ENCODE measurements around the gene CASP1.

CASP1 gene

GRCh38 chr11:105027678-105028077 lies 7.3 kb downstream of the CASP1 start:
- no peak overlapping the region for H3K9ac ChIP-seq (ENCODE audit: low read depth, low read length, poor library complexity)
- H2BK15ac ChIP-seq (ENCODE audit: low read length), result no peak overlapping the region
- H2AK5ac ChIP-seq (ENCODE audit: low read depth, low read length), result no peak overlapping the region
- H3K4me2 ChIP-seq (ENCODE audit: insufficient read depth, low read length, poor library complexity, severe bottlenecking), result no peak overlapping the region
- no peak overlapping the region for H2AFZ ChIP-seq (ENCODE audit: low read length)
- H3K18ac ChIP-seq (ENCODE audit: low read length), result no peak overlapping the region
- no peak overlapping the region for H3K4me3 ChIP-seq (ENCODE audit: low read length in 2 of 2)
- peaks cover 0 to 2% of the 10 kb centered on the region in 2 donors for H3K4me1 ChIP-seq (ENCODE audit: control insufficient read depth in 2 of 2, insufficient read depth in 1 of 2, low read depth in 1 of 2, low read length in 2 of 2)
- no peak overlapping the region for H3K14ac ChIP-seq (ENCODE audit: low read length)
- no peak overlapping the region for H4K8ac ChIP-seq (ENCODE audit: low read depth, low read length)
- H3K36me3 ChIP-seq (replicated peaks in 1 of 2; ENCODE audit: control insufficient read depth in 2 of 2, insufficient read depth in 2 of 2, low read length in 2 of 2), result peaks cover 0 to 2% of the 10 kb centered on the region in 2 donors
- no peak overlapping the region for H2BK120ac ChIP-seq (ENCODE audit: low read depth, low read length)
- no peak for DNase-seq (ENCODE audit: low spot score)
- no peaks in the 10 kb centered on the region for H3K27me3 ChIP-seq (ENCODE audit: control insufficient read depth in 3 of 3, insufficient read depth in 3 of 3, low read depth in 1 of 3, low read length in 3 of 3)
- peaks cover 2% of the 10 kb centered on the region for H3K79me1 ChIP-seq (ENCODE audit: low read depth, low read length)
- no peak overlapping the region for H2BK12ac ChIP-seq (ENCODE audit: low read length)
- WGBS, 2 donors (ENCODE audit: extremely low coverage in 2 of 2, insufficient read length in 2 of 2, insufficient replicate concordance in 1 of 2), result no CpG with 5 or more reads among the region's 3 CpGs
- H3K4ac ChIP-seq (ENCODE audit: low read length), result no peak overlapping the region
- H4K91ac ChIP-seq (ENCODE audit: low read depth, low read length, poor library complexity), result no peak overlapping the region
- H3K23ac ChIP-seq (ENCODE audit: low read depth, low read length, poor library complexity), result no peak overlapping the region
- no peaks in the 10 kb centered on the region for H3K9me3 ChIP-seq (replicated peaks in 1 of 2; ENCODE audit: control insufficient read depth in 2 of 2, insufficient read depth in 1 of 2, low read depth in 1 of 2, low read length in 2 of 2)
- H2BK5ac ChIP-seq (ENCODE audit: low read length), result no peak overlapping the region
- no peak overlapping the region for H3K27ac ChIP-seq (replicated peaks; ENCODE audit: low read length)

- Histone ChIP-seq H4K8ac (ENCODE audit: low read depth, low read length) (no peak overlapping the region), H3K14ac (ENCODE audit: low read length) (no peak overlapping the region), H3K18ac (ENCODE audit: low read length) (no peak overlapping the region), H2AFZ (ENCODE audit: low read length) (no peak overlapping the region), H3K9me3 (replicated peaks in 1 of 2; ENCODE audit: control insufficient read depth in 2 of 2, insufficient read depth in 1 of 2, low read depth in 1 of 2, low read length in 2 of 2) (no peaks in the 10 kb centered on the region), H3K4me2 (ENCODE audit: insufficient read depth, low read length, poor library complexity, severe bottlenecking) (no peak overlapping the region), H2BK120ac (ENCODE audit: low read depth, low read length) (no peak overlapping the region), H3K4ac (ENCODE audit: low read length) (no peak overlapping the region), H3K79me1 (ENCODE audit: low read depth, low read length) (no peaks in the 10 kb centered on the region), H3K27ac (replicated peaks; ENCODE audit: low read length) (no peak overlapping the region), H3K23ac (ENCODE audit: low read depth, low read length, poor library complexity) (no peak overlapping the region), H3K36me3 (replicated peaks in 1 of 2; ENCODE audit: control insufficient read depth in 2 of 2, insufficient read depth in 2 of 2, low read length in 2 of 2) (no peaks in the 10 kb centered on the region), H2BK12ac (ENCODE audit: low read length) (no peak overlapping the region), H2AK5ac (ENCODE audit: low read depth, low read length) (no peak overlapping the region), H3K27me3 (ENCODE audit: control insufficient read depth in 3 of 3, insufficient read depth in 3 of 3, low read depth in 1 of 3, low read length in 3 of 3) (no peaks in the 10 kb centered on the region), H4K91ac (ENCODE audit: low read depth, low read length, poor library complexity) (no peak overlapping the region), H3K4me3 (ENCODE audit: low read length in 2 of 2) (no peak overlapping the region), H2BK5ac (ENCODE audit: low read length) (no peak overlapping the region), H2BK15ac (ENCODE audit: low read length) (no peak overlapping the region), H3K4me1 (ENCODE audit: control insufficient read depth in 2 of 2, insufficient read depth in 1 of 2, low read depth in 1 of 2, low read length in 2 of 2) (no peaks in the 10 kb centered on the region), H3K9ac (ENCODE audit: low read depth, low read length, poor library complexity) (no peak overlapping the region)
- no CpG with 5 or more reads among the region's 1 CpG for WGBS, 2 donors (ENCODE audit: extremely low coverage in 2 of 2, insufficient read length in 2 of 2, insufficient replicate concordance in 1 of 2)
- no peak for DNase-seq (ENCODE audit: low spot score)
Observed at GRCh38 chr11:105024394-105024793, 10.6 kb downstream of the CASP1 start.

GRCh38 chr11:105023003-105023402 lies 11.9 kb downstream of the CASP1 start, which contains the start of gene CASP5:
Gene CASP5, minus strand, starts transcription at chr11:105023168. Its CDS starts 32 bp downstream, at chr11:105023136.
- H3K27me3 ChIP-seq (ENCODE audit: control insufficient read depth in 3 of 3, insufficient read depth in 3 of 3, low read depth in 1 of 3, low read length in 3 of 3), result no peaks in the 10 kb centered on the region
- no peak within 1 kb of the TSS for H2BK12ac ChIP-seq (ENCODE audit: low read length)
- H2AK5ac ChIP-seq (ENCODE audit: low read depth, low read length), result no peak within 1 kb of the TSS
- H3K27ac ChIP-seq (replicated peaks; ENCODE audit: low read length), result no peak within 1 kb of the TSS
- H2AFZ ChIP-seq (ENCODE audit: low read length), result no peak within 1 kb of the TSS
- H2BK15ac ChIP-seq (ENCODE audit: low read length), result no peak within 1 kb of the TSS
- H3K14ac ChIP-seq (ENCODE audit: low read length), result no peak within 1 kb of the TSS
- no peak within 1 kb of the TSS for H3K4ac ChIP-seq (ENCODE audit: low read length)
- no peak within 1 kb of the TSS for H4K91ac ChIP-seq (ENCODE audit: low read depth, low read length, poor library complexity)
- H2BK120ac ChIP-seq (ENCODE audit: low read depth, low read length), result no peak within 1 kb of the TSS
- no peak within 1 kb of the TSS for H4K8ac ChIP-seq (ENCODE audit: low read depth, low read length)
- H3K4me1 ChIP-seq (ENCODE audit: control insufficient read depth in 2 of 2, insufficient read depth in 1 of 2, low read depth in 1 of 2, low read length in 2 of 2), result no peaks in the 10 kb centered on the region
- no peaks in the 10 kb centered on the region for H3K36me3 ChIP-seq (replicated peaks in 1 of 2; ENCODE audit: control insufficient read depth in 2 of 2, insufficient read depth in 2 of 2, low read length in 2 of 2)
- no peaks in the 10 kb centered on the region for H3K9me3 ChIP-seq (replicated peaks in 1 of 2; ENCODE audit: control insufficient read depth in 2 of 2, insufficient read depth in 1 of 2, low read depth in 1 of 2, low read length in 2 of 2)
- no peaks in the 10 kb centered on the region for H3K79me1 ChIP-seq (ENCODE audit: low read depth, low read length)
- no peak within 1 kb of the TSS for H3K4me3 ChIP-seq (ENCODE audit: low read length in 2 of 2)
- no peak within 1 kb of the TSS for H2BK5ac ChIP-seq (ENCODE audit: low read length)
- DNase-seq (ENCODE audit: low spot score), result no peak
- H3K18ac ChIP-seq (ENCODE audit: low read length), result no peak within 1 kb of the TSS
- H3K4me2 ChIP-seq (ENCODE audit: insufficient read depth, low read length, poor library complexity, severe bottlenecking), result no peak within 1 kb of the TSS
- no peak within 1 kb of the TSS for H3K23ac ChIP-seq (ENCODE audit: low read depth, low read length, poor library complexity)
- H3K9ac ChIP-seq (ENCODE audit: low read depth, low read length, poor library complexity), result no peak within 1 kb of the TSS

GRCh38 chr11:105022527-105022926 lies 12.4 kb downstream of the CASP1 start:
- H3K23ac ChIP-seq (ENCODE audit: low read depth, low read length, poor library complexity), result no peak overlapping the region

More at GRCh38 chr11:105022527-105022926, 12.4 kb downstream of the CASP1 start:
- no peak overlapping the region for H2BK12ac ChIP-seq (ENCODE audit: low read length)
- H2AK5ac ChIP-seq (ENCODE audit: low read depth, low read length), result no peak overlapping the region
- no peak overlapping the region for H3K14ac ChIP-seq (ENCODE audit: low read length)
- no peaks in the 10 kb centered on the region for H3K36me3 ChIP-seq (replicated peaks in 1 of 2; ENCODE audit: control insufficient read depth in 2 of 2, insufficient read depth in 2 of 2, low read length in 2 of 2)
- no peak overlapping the region for H3K18ac ChIP-seq (ENCODE audit: low read length)
- H3K4ac ChIP-seq (ENCODE audit: low read length), result no peak overlapping the region
- H3K4me2 ChIP-seq (ENCODE audit: insufficient read depth, low read length, poor library complexity, severe bottlenecking), result no peak overlapping the region
- no peak overlapping the region for H2BK15ac ChIP-seq (ENCODE audit: low read length)
- no peak for DNase-seq (ENCODE audit: low spot score)
- no peak overlapping the region for H3K27ac ChIP-seq (replicated peaks; ENCODE audit: low read length)
- H3K27me3 ChIP-seq (ENCODE audit: control insufficient read depth in 3 of 3, insufficient read depth in 3 of 3, low read depth in 1 of 3, low read length in 3 of 3), result no peaks in the 10 kb centered on the region
- H4K8ac ChIP-seq (ENCODE audit: low read depth, low read length), result no peak overlapping the region
- no peaks in the 10 kb centered on the region for H3K79me1 ChIP-seq (ENCODE audit: low read depth, low read length)
- H2BK5ac ChIP-seq (ENCODE audit: low read length), result no peak overlapping the region
- H3K4me3 ChIP-seq (ENCODE audit: low read length in 2 of 2), result no peak overlapping the region
- H3K9ac ChIP-seq (ENCODE audit: low read depth, low read length, poor library complexity), result no peak overlapping the region
- no CpG with 5 or more reads among the region's 2 CpGs for WGBS, 2 donors (ENCODE audit: extremely low coverage in 2 of 2, insufficient read length in 2 of 2, insufficient replicate concordance in 1 of 2)
- H3K4me1 ChIP-seq (ENCODE audit: control insufficient read depth in 2 of 2, insufficient read depth in 1 of 2, low read depth in 1 of 2, low read length in 2 of 2), result no peaks in the 10 kb centered on the region
- H2AFZ ChIP-seq (ENCODE audit: low read length), result no peak overlapping the region
- no peaks in the 10 kb centered on the region for H3K9me3 ChIP-seq (replicated peaks in 1 of 2; ENCODE audit: control insufficient read depth in 2 of 2, insufficient read depth in 1 of 2, low read depth in 1 of 2, low read length in 2 of 2)
- no peak overlapping the region for H4K91ac ChIP-seq (ENCODE audit: low read depth, low read length, poor library complexity)
- H2BK120ac ChIP-seq (ENCODE audit: low read depth, low read length), result no peak overlapping the region

Measured in neuronal stem cell (in vitro differentiated cells).